Colonic mucosa (tissue), 4 donors: Measurements from ENCODE around the gene SPATS2L. TPM values are rescaled to one million over a fixed set of nuclear protein-coding genes. Genes with fewer than 3 reads are reported as not detected.

ENCODE experiments used
- DNase-seq: peaks from one replicate; pipeline ENCODE4 v3.0.0-alpha.2; 2020
- H3K27ac ChIP-seq: fragments of 200-600 bp; one replicate; pipeline ENCODE4 v1.8.0; 2021
- H3K27me3 ChIP-seq: fragments of 200-600 bp; one replicate; pipeline ENCODE4 v1.8.0; 2021
- H3K36me3 ChIP-seq: fragments of 200-600 bp; one replicate; pipeline ENCODE4 v1.8.0; 2021
- H3K4me1 ChIP-seq: fragments of 200-600 bp; one replicate; pipeline ENCODE4 v1.8.0; 2021; ENCODE audit warnings: mild to moderate bottlenecking
- H3K4me3 ChIP-seq: fragments of 200-600 bp; one replicate; pipeline ENCODE4 v1.8.0; 2021
- H3K9ac ChIP-seq, 2 donors: one replicate each; pipeline ENCODE4 v1.7.0; 2013; ENCODE audit warnings: control low read depth in 2 of 2, low read depth in 2 of 2, low read length in 2 of 2
- H3K9me3 ChIP-seq: fragments of 200-600 bp; one replicate; pipeline ENCODE4 v1.8.0; 2021
- CTCF ChIP-seq: fragments of 200-600 bp; IDR thresholded peaks from one replicate; pipeline ENCODE4 v1.8.0; 2022; ENCODE audit warnings: antibody characterized with exemption, mild to moderate bottlenecking
- intact Hi-C: fragments of 100-400 bp; cut with DNase I; formaldehyde crosslinking; loops from one replicate; pipeline ENCODE4 v1.14.1; 2022
- total RNA-seq, 2 donors: library from RNA; stranded (reverse); fragmentation: NEBNext Ultra II Directional in 1 of 2; extraction: Animal tissue kit (Norgen Biotek cat#: 25700) in 1 of 2; gene quantifications; one replicate each; pipeline ENCODE4 v1.2.1, GENCODE V29; 2021
- donor health status: healthy.
- donor health status: DM: no; HTN: no; CAD: no.
- donor health status: DM: no; HTN: no; CAD: no.

The SPATS2L gene
- total RNA-seq, 2 donors from 2014 or later, result 151 to 187 TPM

GRCh38 chr2:200421270-200421669 lies 114.8 kb downstream of the SPATS2L start:
- TF ChIP-seq CTCF, result no peak
- no peak overlapping the region for H3K9ac ChIP-seq
- DNase-seq, result no peak
- H3K4me3 ChIP-seq, result no peak overlapping the region
- H3K27ac ChIP-seq, result no peak overlapping the region
- peaks cover 5% of the 10 kb centered on the region for H3K36me3 ChIP-seq
- no peaks in the 10 kb centered on the region for H3K4me1 ChIP-seq
- H3K9me3 ChIP-seq, result no peaks in the 10 kb centered on the region
- H3K27me3 ChIP-seq, result no peaks in the 10 kb centered on the region
- intact Hi-C loops, result no loop called here

GRCh38 chr2:200422071-200422470 lies 115.6 kb downstream of the SPATS2L start:
- no peaks in the 10 kb centered on the region for H3K9me3 ChIP-seq
- no peak overlapping the region for H3K4me3 ChIP-seq
- H3K4me1 ChIP-seq, result no peaks in the 10 kb centered on the region
- intact Hi-C loops, result no loop called here
- peaks cover 5% of the 10 kb centered on the region for H3K36me3 ChIP-seq
- no peaks in the 10 kb centered on the region for H3K27me3 ChIP-seq
- no peak for TF ChIP-seq CTCF
- no peak for DNase-seq
- no peak overlapping the region for H3K27ac ChIP-seq
- no peak overlapping the region for H3K9ac ChIP-seq

- Histone ChIP-seq H3K27ac (no peak overlapping the region), H3K9ac (no peak overlapping the region), H3K27me3 (no peaks in the 10 kb centered on the region), H3K9me3 (no peaks in the 10 kb centered on the region), H3K4me3 (no peak overlapping the region), H3K36me3 (peaks cover 5% of the 10 kb centered on the region), H3K4me1 (no peaks in the 10 kb centered on the region)
- intact Hi-C loops, result no loop called here
- no peak for TF ChIP-seq CTCF
- no peak for DNase-seq
Measured at GRCh38 chr2:200422532-200423261, 116.2 kb downstream of the SPATS2L start.

GRCh38 chr2:200423541-200423940 lies 117.0 kb downstream of the SPATS2L start:
- no peaks in the 10 kb centered on the region for H3K27me3 ChIP-seq
- no peak overlapping the region for H3K27ac ChIP-seq
- TF ChIP-seq CTCF, result no peak
- no peak overlapping the region for H3K4me3 ChIP-seq
- intact Hi-C loops, result no loop called here
- no peak overlapping the region for H3K9ac ChIP-seq
- DNase-seq, result no peak
- no peaks in the 10 kb centered on the region for H3K4me1 ChIP-seq
- no peaks in the 10 kb centered on the region for H3K9me3 ChIP-seq
- H3K36me3 ChIP-seq, result peaks cover 5% of the 10 kb centered on the region

- no peaks in the 10 kb centered on the region for H3K27me3 ChIP-seq
- H3K4me1 ChIP-seq, result no peaks in the 10 kb centered on the region
- H3K27ac ChIP-seq, result no peak overlapping the region
- intact Hi-C loops, result no loop called here
- H3K9me3 ChIP-seq, result no peaks in the 10 kb centered on the region
- no peaks in the 10 kb centered on the region for H3K36me3 ChIP-seq
- H3K9ac ChIP-seq, result no peak overlapping the region
- no peak for DNase-seq
- no peak overlapping the region for H3K4me3 ChIP-seq
- TF ChIP-seq CTCF, result no peak
Measured at GRCh38 chr2:200425026-200425821, 118.7 kb downstream of the SPATS2L start.
